Caco-2 (cell line): Measurements from ENCODE around the gene KIF25. TPM values are rescaled to one million over a fixed set of nuclear protein-coding genes. Genes with fewer than 3 reads are reported as not detected.

Experiments
- BruUV-seq: library from RNA; stranded (reverse); fragments of 400-500 nt; replicated peaks from 2 replicates; lab custom pipeline; 2021; lab: Mats Ljungman, UMichigan
- CTCF ChIA-PET: fragments of 300-600 bp; sonication (Branson Sonifier 250); formaldehyde crosslinking; loops from one replicate; lab custom pipeline; 2022; ENCODE audit warnings: antibody characterized with exemption; lab: Charles Lee
- POLR2A ChIA-PET: fragments of 300-600 bp; sonication (Branson Sonifier 250); formaldehyde crosslinking; loops from one replicate; lab custom pipeline; 2022; ENCODE audit warnings: antibody characterized with exemption; lab: Charles Lee
- DNase-seq, 2 experiments: peaks; one replicate each; pipeline versions ENCODE4 v3.0.0 to v3.0.0-alpha.2; 2020 to 2022
- H3K27me3 ChIP-seq: replicated peaks from 2 replicates; pipeline ENCODE4 v1.6.0; 2011; ENCODE audit warnings: low read length; ENCODE audit not compliant: control insufficient read depth, insufficient read depth
- H3K36me3 ChIP-seq: 2 replicates; pipeline ENCODE4 v1.5.1; 2011; ENCODE audit warnings: low read length; ENCODE audit not compliant: control insufficient read depth, insufficient read depth
- H3K4me1 ChIP-seq: fragments of 250-450 bp; sonication (Bioruptor Pico); 2 replicates; pipeline ENCODE4 v1.5.1; 2020; ENCODE audit warnings: mild to moderate bottlenecking
- H3K4me3 ChIP-seq: 2 replicates; pipeline ENCODE4 v1.5.1; 2011; ENCODE audit warnings: low read depth, mild to moderate bottlenecking, control low read depth, low read length
- H3K9me3 ChIP-seq: fragments of 250-450 bp; sonication (Bioruptor Pico); 2 replicates; pipeline ENCODE4 v1.5.1; 2020; ENCODE audit warnings: mild to moderate bottlenecking, moderate library complexity
- H3K27ac Mint-ChIP-seq: one replicate; pipeline ENCODE4 v1.8.0; 2022; ENCODE audit warnings: mixed read lengths; ENCODE audit not compliant: unreplicated experiment
- H3K27me3 Mint-ChIP-seq: one replicate; pipeline ENCODE4 v1.8.0; 2022; ENCODE audit warnings: mixed read lengths; ENCODE audit not compliant: insufficient read depth, unreplicated experiment
- H3K36me3 Mint-ChIP-seq: one replicate; pipeline ENCODE4 v1.8.0; 2022; ENCODE audit warnings: mild to moderate bottlenecking, mixed read lengths; ENCODE audit not compliant: insufficient read depth, unreplicated experiment
- H3K4me1 Mint-ChIP-seq: one replicate; pipeline ENCODE4 v1.8.0; 2022; ENCODE audit warnings: low read depth, mixed read lengths; ENCODE audit not compliant: unreplicated experiment
- H3K4me3 Mint-ChIP-seq: one replicate; pipeline ENCODE4 v1.8.0; 2022; ENCODE audit warnings: mild to moderate bottlenecking, moderate library complexity, mixed read lengths; ENCODE audit not compliant: unreplicated experiment
- H3K9me3 Mint-ChIP-seq: one replicate; pipeline ENCODE4 v1.8.0; 2022; ENCODE audit warnings: mixed read lengths; ENCODE audit not compliant: unreplicated experiment
- intact Hi-C: fragments of 100-400 bp; cut with micrococcal nuclease; formaldehyde crosslinking; loops from one replicate; pipeline ENCODE4 v1.10.0; 2022; ENCODE audit not compliant: unreplicated experiment
- total RNA-seq: library from RNA; stranded (reverse); gene quantifications from 2 replicates; pipeline ENCODE4 v1.2.3, GENCODE V29; 2022
- TF ChIP-seq, protein P1 (sequence below), 2 experiments: fragments of 200-600 bp in 1 of 2; IDR thresholded peaks; 1 replicate in 1 of 2; 2 replicates in 1 of 2; pipeline versions ENCODE4 v1.5.1 to v1.8.0; 2011 to 2022; ENCODE audit warnings: antibody characterized with exemption in 1 of 2, control low read depth in 1 of 2, inconsistent platforms in 1 of 2, low read depth in 1 of 2, low read length in 1 of 2, mild to moderate bottlenecking in 1 of 2, moderate library complexity in 1 of 2; ENCODE audit not compliant: insufficient read depth in 1 of 2, severe bottlenecking in 1 of 2, unreplicated experiment in 1 of 2

The KIF25 gene
- total RNA-seq, 1 experiment from 2014 or later = not detected

DNA sequence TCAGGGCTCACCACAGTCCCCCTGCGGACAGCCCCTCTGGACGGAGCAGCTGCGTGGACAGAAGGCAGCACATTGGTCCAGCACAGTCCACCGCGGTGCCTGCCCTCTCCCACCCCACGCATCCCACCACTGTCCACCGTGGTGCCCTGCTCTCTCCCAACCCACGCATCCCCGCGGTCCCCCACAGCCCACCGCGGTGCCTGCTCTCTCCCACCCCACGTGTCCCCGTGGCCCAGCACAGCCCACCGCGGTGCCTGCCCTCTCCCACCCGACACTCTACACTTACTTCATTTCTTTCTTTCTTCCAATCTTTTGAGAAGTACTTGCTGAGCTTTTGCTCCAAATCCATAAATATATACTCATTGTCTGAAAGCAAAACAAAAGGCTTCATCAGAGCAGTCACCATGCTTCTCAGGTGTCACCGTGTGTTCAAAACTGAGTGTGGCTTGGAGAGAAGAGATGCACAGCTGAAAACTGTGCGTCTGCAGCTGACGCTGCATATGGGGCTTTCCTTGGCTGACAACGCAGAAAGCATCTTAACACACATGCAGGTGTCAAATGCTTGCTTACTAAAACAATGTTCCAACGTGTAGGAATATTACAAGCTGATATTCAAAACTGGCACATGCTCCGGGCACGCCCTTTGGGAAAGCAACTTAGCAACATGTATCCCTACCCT, 69.7 kb downstream of the KIF25 start:
- BruUV-seq = no TSS peak
- ChIA-PET CTCF (no interaction called here), POLR2A (no interaction called here)
- H3K4me3 Mint-ChIP-seq = no peak overlapping the region
- H3K27me3 ChIP-seq = no peaks in the 10 kb centered on the region
- TF ChIP-seq, protein P1, sequence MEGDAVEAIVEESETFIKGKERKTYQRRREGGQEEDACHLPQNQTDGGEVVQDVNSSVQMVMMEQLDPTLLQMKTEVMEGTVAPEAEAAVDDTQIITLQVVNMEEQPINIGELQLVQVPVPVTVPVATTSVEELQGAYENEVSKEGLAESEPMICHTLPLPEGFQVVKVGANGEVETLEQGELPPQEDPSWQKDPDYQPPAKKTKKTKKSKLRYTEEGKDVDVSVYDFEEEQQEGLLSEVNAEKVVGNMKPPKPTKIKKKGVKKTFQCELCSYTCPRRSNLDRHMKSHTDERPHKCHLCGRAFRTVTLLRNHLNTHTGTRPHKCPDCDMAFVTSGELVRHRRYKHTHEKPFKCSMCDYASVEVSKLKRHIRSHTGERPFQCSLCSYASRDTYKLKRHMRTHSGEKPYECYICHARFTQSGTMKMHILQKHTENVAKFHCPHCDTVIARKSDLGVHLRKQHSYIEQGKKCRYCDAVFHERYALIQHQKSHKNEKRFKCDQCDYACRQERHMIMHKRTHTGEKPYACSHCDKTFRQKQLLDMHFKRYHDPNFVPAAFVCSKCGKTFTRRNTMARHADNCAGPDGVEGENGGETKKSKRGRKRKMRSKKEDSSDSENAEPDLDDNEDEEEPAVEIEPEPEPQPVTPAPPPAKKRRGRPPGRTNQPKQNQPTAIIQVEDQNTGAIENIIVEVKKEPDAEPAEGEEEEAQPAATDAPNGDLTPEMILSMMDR (IDR thresholded peaks at IDR 0.05; ENCODE audit: insufficient read depth in 1 of 2, low read depth in 1 of 2, low read length in 1 of 2, severe bottlenecking in 1 of 2, unreplicated experiment in 1 of 2) = no peak
- no peaks in the 10 kb centered on the region for H3K36me3 ChIP-seq
- no peak overlapping the region for H3K27ac Mint-ChIP-seq
- no peaks in the 10 kb centered on the region for H3K9me3 ChIP-seq
- no peaks in the 10 kb centered on the region for H3K36me3 Mint-ChIP-seq
- no peak overlapping the region for H3K4me3 ChIP-seq
- peaks cover 14% of the 10 kb centered on the region for H3K4me1 ChIP-seq
- intact Hi-C loops = loop anchor here (10.0 kb wide), 1 partner anchor 288 kb away; no protein-coding TSS in a partner anchor
- no peak for DNase-seq
- no peaks in the 10 kb centered on the region for H3K4me1 Mint-ChIP-seq
- no peaks in the 10 kb centered on the region for H3K27me3 Mint-ChIP-seq
- no peaks in the 10 kb centered on the region for H3K9me3 Mint-ChIP-seq

DNA sequence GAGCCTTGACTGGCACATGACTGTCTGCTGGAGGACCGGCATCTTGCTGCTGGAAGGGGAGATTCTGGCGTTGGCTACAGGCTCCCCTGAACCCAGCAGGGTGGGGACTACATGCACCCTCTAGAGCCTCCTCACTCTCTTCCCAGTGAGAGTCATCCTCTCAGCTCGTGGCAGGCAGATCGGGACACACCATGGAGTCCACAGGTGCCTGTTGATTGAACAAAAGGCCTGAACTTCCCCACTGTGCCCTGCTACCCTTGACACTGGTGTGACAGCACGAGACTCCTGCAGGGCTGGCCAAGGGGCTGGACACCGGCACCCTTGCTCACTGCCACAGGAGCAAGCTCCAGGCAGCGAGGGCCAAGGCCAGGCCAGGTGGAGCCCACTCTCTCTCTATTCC, 73.3 kb downstream of the KIF25 start:
- Mint-ChIP-seq H3K27me3 (no peaks in the 10 kb centered on the region), H3K4me1 (no peaks in the 10 kb centered on the region), H3K9me3 (no peaks in the 10 kb centered on the region), H3K36me3 (no peaks in the 10 kb centered on the region), H3K4me3 (no peak overlapping the region), H3K27ac (no peak overlapping the region)
- TF ChIP-seq, protein P1 (IDR thresholded peaks at IDR 0.05; ENCODE audit: insufficient read depth in 1 of 2, low read depth in 1 of 2, low read length in 1 of 2, severe bottlenecking in 1 of 2, unreplicated experiment in 1 of 2) = no peak
- Histone ChIP-seq H3K27me3 (no peaks in the 10 kb centered on the region), H3K9me3 (no peaks in the 10 kb centered on the region), H3K4me1 (peaks cover 8% of the 10 kb centered on the region), H3K4me3 (no peak overlapping the region), H3K36me3 (no peaks in the 10 kb centered on the region)
- intact Hi-C loops = no loop called here
- ChIA-PET POLR2A (no interaction called here), CTCF (no interaction called here)
- DNase-seq = no peak
- BruUV-seq = no TSS peak

DNA sequence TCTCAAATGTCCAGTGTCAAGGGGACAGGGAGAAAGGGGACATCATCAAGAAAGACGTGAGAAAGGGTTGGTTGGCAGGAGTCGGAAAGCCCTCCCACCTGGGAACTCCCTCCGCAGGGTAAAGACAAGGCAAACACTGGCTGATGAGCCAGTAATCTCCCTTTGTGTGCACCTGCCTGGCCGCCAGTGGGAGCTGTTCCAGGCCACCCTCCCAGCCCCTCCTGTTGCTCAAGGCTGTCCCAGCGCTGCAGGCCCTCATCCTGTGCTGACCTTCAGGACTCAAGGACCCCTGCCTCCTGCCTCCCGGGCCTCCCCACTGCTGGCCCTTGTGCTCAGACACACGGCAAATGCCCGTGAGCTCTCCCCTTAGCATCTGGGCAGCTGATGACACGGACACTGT, 74.1 kb downstream of the KIF25 start:
- Histone ChIP-seq H3K9me3 (no peaks in the 10 kb centered on the region), H3K36me3 (no peaks in the 10 kb centered on the region), H3K4me3 (no peak overlapping the region), H3K4me1 (peaks cover 8% of the 10 kb centered on the region), H3K27me3 (no peaks in the 10 kb centered on the region)
- no peak overlapping the region for H3K4me3 Mint-ChIP-seq
- TF ChIP-seq, protein P1 (IDR thresholded peaks at IDR 0.05; ENCODE audit: insufficient read depth in 1 of 2, low read depth in 1 of 2, low read length in 1 of 2, severe bottlenecking in 1 of 2, unreplicated experiment in 1 of 2) = peak; percentile 8 to 25
- intact Hi-C loops = no loop called here
- no peak overlapping the region for H3K27ac Mint-ChIP-seq
- H3K9me3 Mint-ChIP-seq = no peaks in the 10 kb centered on the region
- peak in 1 of 2 experiments; percentile 32 for DNase-seq
- POLR2A ChIA-PET = no interaction called here
- H3K27me3 Mint-ChIP-seq = no peaks in the 10 kb centered on the region
- H3K36me3 Mint-ChIP-seq = no peaks in the 10 kb centered on the region
- no peaks in the 10 kb centered on the region for H3K4me1 Mint-ChIP-seq
- CTCF ChIA-PET = interaction anchor here (0.8 kb wide), 1 partner anchor 10 kb away, joined by 3 read pairs; no protein-coding TSS in a partner anchor
- BruUV-seq = no TSS peak
